Fibroblast of lung (primary cell): Measurements from ENCODE around the gene CYP2F1. TPM values are rescaled to one million over a fixed set of nuclear protein-coding genes. Genes with fewer than 3 reads are reported as not detected.
A peak's percentile ranks its signal among the peaks of the same experiment; 100 is the strongest.
"Not testable (repeated sequence)": the region's sequence is repeated elsewhere in the genome, so short reads cannot be mapped to it uniquely, and the experiment has no call there.

Experiments
- DNase-seq, 2 donors: peaks; one replicate each; pipeline versions ENCODE4 v3.0.0 to v3.0.0-alpha.2; 2010; ENCODE audit warnings: low read depth in 2 of 2
- H2AFZ ChIP-seq: 2 replicates; pipeline ENCODE4 v1.5.1; 2012; ENCODE audit warnings: low read length, control low read depth, inconsistent platforms
- H3K27ac ChIP-seq: 2 replicates; pipeline ENCODE4 v1.5.1; 2011; ENCODE audit warnings: low read length, control low read depth; ENCODE audit not compliant: insufficient read depth
- H3K27me3 ChIP-seq: 2 replicates; pipeline ENCODE4 v1.5.1; 2011; ENCODE audit warnings: mild to moderate bottlenecking, low read length; ENCODE audit not compliant: control insufficient read depth, insufficient read depth
- H3K36me3 ChIP-seq: 2 replicates; pipeline ENCODE4 v1.5.1; 2011; ENCODE audit warnings: low read length; ENCODE audit not compliant: control insufficient read depth, insufficient read depth
- H3K4me1 ChIP-seq: 2 replicates; pipeline ENCODE4 v1.5.1; 2011; ENCODE audit warnings: low read length; ENCODE audit not compliant: control insufficient read depth, insufficient read depth; ENCODE audit errors: extremely low read depth
- H3K4me2 ChIP-seq: 2 replicates; pipeline ENCODE4 v1.5.1; 2011; ENCODE audit warnings: low read length, control low read depth; ENCODE audit not compliant: insufficient read depth; ENCODE audit errors: extremely low read depth
- H3K4me3 ChIP-seq, 4 experiments: fragments of 200-600 bp in 1 of 4; sonication (generic) in 1 of 4; replicated peaks in 1 of 4; 2 replicates each; pipeline ENCODE4 v1.5.1; 2011 to 2016; ENCODE audit warnings: low read length in 4 of 4, low read depth in 3 of 4, mild to moderate bottlenecking in 3 of 4, control low read depth in 2 of 4, inconsistent platforms in 1 of 4, mixed read lengths in 1 of 4; ENCODE audit not compliant: insufficient read depth in 1 of 4; ENCODE audit errors: control extremely low read depth in 1 of 4
- H3K79me2 ChIP-seq: 2 replicates; pipeline ENCODE4 v1.5.1; 2012; ENCODE audit warnings: mild to moderate bottlenecking, low read length, inconsistent platforms; ENCODE audit not compliant: control insufficient read depth, insufficient read depth
- H3K9ac ChIP-seq: 2 replicates; pipeline ENCODE4 v1.5.1; 2011; ENCODE audit warnings: mild to moderate bottlenecking, low read length, control low read depth; ENCODE audit not compliant: insufficient read depth
- H3K9me3 ChIP-seq: 2 replicates; pipeline ENCODE4 v1.5.1; 2012; ENCODE audit warnings: low read depth, low read length; ENCODE audit not compliant: control insufficient read depth, insufficient read depth
- H4K20me1 ChIP-seq: 2 replicates; pipeline ENCODE4 v1.5.1; 2011; ENCODE audit warnings: low read length; ENCODE audit not compliant: control insufficient read depth, insufficient read depth; ENCODE audit errors: extremely low read depth
- CTCF ChIP-seq, 2 donors: IDR thresholded peaks in 1 of 2; conservative IDR thresholded peaks in 1 of 2; 1 replicate in 1 of 2; 2 replicates in 1 of 2; pipeline ENCODE4 v1.5.1; 2011 to 2012; ENCODE audit warnings: low read length in 2 of 2, control low read depth in 1 of 2, inconsistent platforms in 1 of 2, low read depth in 1 of 2, mild to moderate bottlenecking in 1 of 2
- EZH2 ChIP-seq: IDR thresholded peaks from 2 replicates; pipeline ENCODE4 v1.5.1; 2012; ENCODE audit warnings: low read length, control low read depth, mild to moderate bottlenecking; ENCODE audit errors: missing control alignments
- polyA plus RNA-seq, 2 donors: library from polyadenylated mRNA; depleted of rRNA in 1 of 2; stranded (reverse) in 1 of 2; unstranded in 1 of 2; fragments of >200 nt; gene quantifications; 2 replicates each; pipeline ENCODE4 v1.2.1, GENCODE V29; 2011 to 2012; ENCODE audit warnings: missing spikeins in 1 of 2
- total RNA-seq: library from RNA; depleted of rRNA; stranded (reverse); fragments of >200 nt; gene quantifications from 2 replicates; pipeline ENCODE4 v1.2.1, GENCODE V29; 2014

Gene CYP2F1
- total and polyA plus RNA-seq, 2 donors (not counting 1 experiment from before 2014, with no cell fraction given), result not detected

GRCh38 chr19:41127801-41128300 is 13.6 kb downstream of the CYP2F1 start:
- H3K9ac ChIP-seq, H2AFZ ChIP-seq, H3K4me3 ChIP-seq, H3K27ac ChIP-seq, H3K79me2 ChIP-seq, H3K36me3 ChIP-seq, H4K20me1 ChIP-seq, H3K4me1 ChIP-seq, H3K27me3 ChIP-seq, H3K9me3 ChIP-seq: not testable (repeated sequence)
- peak; percentile 50 to 57 for DNase-seq
- TF ChIP-seq CTCF (conservative IDR thresholded peaks at IDR 0.05 in 1 of 2, IDR thresholded peaks at IDR 0.05 in 1 of 2; ENCODE audit: low read depth in 1 of 2, low read length in 2 of 2), result peak in 1 of 2 donors; percentile 21
- H3K4me2 ChIP-seq, result peak overlapping the region; percentile 44

GRCh38 chr19:41128692-41129091 is 14.5 kb downstream of the CYP2F1 start:
- TF ChIP-seq CTCF (conservative IDR thresholded peaks at IDR 0.05 in 1 of 2, IDR thresholded peaks at IDR 0.05 in 1 of 2; ENCODE audit: low read depth in 1 of 2, low read length in 2 of 2) (no peak), EZH2 (no peak)

GRCh38 chr19:41131186-41131585 is 17.0 kb downstream of the CYP2F1 start:
- H3K4me3 ChIP-seq, result no peak overlapping the region
- peaks cover 2% of the 10 kb centered on the region for H3K27me3 ChIP-seq
- no peak for TF ChIP-seq EZH2
- TF ChIP-seq CTCF (conservative IDR thresholded peaks at IDR 0.05 in 1 of 2, IDR thresholded peaks at IDR 0.05 in 1 of 2; ENCODE audit: low read depth in 1 of 2, low read length in 2 of 2), result no peak
- H3K36me3 ChIP-seq, result no peaks in the 10 kb centered on the region
- no peak overlapping the region for H3K27ac ChIP-seq
- H3K79me2 ChIP-seq, result no peaks in the 10 kb centered on the region
- H4K20me1 ChIP-seq, result no peaks in the 10 kb centered on the region
- H3K9me3 ChIP-seq, result no peaks in the 10 kb centered on the region
- no peak overlapping the region for H2AFZ ChIP-seq
- H3K4me2 ChIP-seq, result no peak overlapping the region
- H3K9ac ChIP-seq, result no peak overlapping the region
- H3K4me1 ChIP-seq, result no peaks in the 10 kb centered on the region
- no peak for DNase-seq

More at GRCh38 chr19:41128692-41129091, 14.5 kb downstream of the CYP2F1 start:
- H3K27ac ChIP-seq, result no peak overlapping the region
- no peaks in the 10 kb centered on the region for H3K9me3 ChIP-seq
- H3K4me1 ChIP-seq, result no peaks in the 10 kb centered on the region
- no peak overlapping the region for H2AFZ ChIP-seq
- peaks cover 2% of the 10 kb centered on the region for H3K27me3 ChIP-seq
- no peaks in the 10 kb centered on the region for H4K20me1 ChIP-seq
- DNase-seq, result no peak
- no peak overlapping the region for H3K4me2 ChIP-seq
- no peak overlapping the region for H3K9ac ChIP-seq
- H3K36me3 ChIP-seq, result no peaks in the 10 kb centered on the region
- H3K4me3 ChIP-seq, result no peak overlapping the region
- H3K79me2 ChIP-seq, result no peaks in the 10 kb centered on the region
